ENCODE data around the gene HDAC11.

The HDAC11 gene

GRCh38 chr3:13470894-13471574 lies 9.1 kb upstream of the HDAC11 start:
- no peak overlapping the region for H3K4me3 ChIP-seq (ENCODE audit: low read length)
- no peaks in the 10 kb centered on the region for H3K36me3 ChIP-seq (replicated peaks; ENCODE audit: insufficient read depth, low read length)
- no peak for DNase-seq
- H4K20me1 ChIP-seq (ENCODE audit: insufficient read depth, low read length), result no peaks in the 10 kb centered on the region
- H3K4me1 ChIP-seq (ENCODE audit: low read length), result no peaks in the 10 kb centered on the region
- H2AFZ ChIP-seq (ENCODE audit: low read length), result no peak overlapping the region
- TF ChIP-seq EZH2phosphoT487 (IDR thresholded peaks at IDR 0.05; ENCODE audit: low read length) (no peak), EZH2 (optimal IDR thresholded peaks at IDR 0.05; ENCODE audit: low read depth, low read length) (no peak), CTCF (IDR thresholded peaks at IDR 0.05; ENCODE audit: low read length) (no peak)
- no peaks in the 10 kb centered on the region for H3K9me3 ChIP-seq (replicated peaks; ENCODE audit: insufficient read depth, low read length)
- no peaks in the 10 kb centered on the region for H3K9me2 ChIP-seq (replicated peaks; ENCODE audit: insufficient read depth, low read length)
- H3K27ac ChIP-seq (ENCODE audit: low read length), result no peak overlapping the region
- no peak overlapping the region for H3K4me2 ChIP-seq (ENCODE audit: low read depth, low read length)
- H3K27me3 ChIP-seq (replicated peaks; ENCODE audit: insufficient read depth, low read length), result peaks cover 5% of the 10 kb centered on the region; the same call in 1 of the 2 replicates
- no peaks in the 10 kb centered on the region for H3F3A ChIP-seq (ENCODE audit: insufficient read depth, low read length)
- no peak overlapping the region for H3K9ac ChIP-seq (ENCODE audit: low read length)
- no peaks in the 10 kb centered on the region for H3K79me2 ChIP-seq (ENCODE audit: low read length)

- Histone ChIP-seq H2AFZ (ENCODE audit: low read length) (no peak overlapping the region), H4K20me1 (ENCODE audit: insufficient read depth, low read length) (no peaks in the 10 kb centered on the region), H3K9me3 (replicated peaks; ENCODE audit: insufficient read depth, low read length) (no peaks in the 10 kb centered on the region), H3K9ac (ENCODE audit: low read length) (no peak overlapping the region), H3K36me3 (replicated peaks; ENCODE audit: insufficient read depth, low read length) (no peaks in the 10 kb centered on the region), H3K27me3 (replicated peaks; ENCODE audit: insufficient read depth, low read length) (peaks cover 5% of the 10 kb centered on the region; the same call in 1 of the 2 replicates), H3K4me2 (ENCODE audit: low read depth, low read length) (no peak overlapping the region), H3K4me1 (ENCODE audit: low read length) (no peaks in the 10 kb centered on the region), H3K9me2 (replicated peaks; ENCODE audit: insufficient read depth, low read length) (no peaks in the 10 kb centered on the region), H3K79me2 (ENCODE audit: low read length) (no peaks in the 10 kb centered on the region), H3K27ac (ENCODE audit: low read length) (no peak overlapping the region), H3F3A (ENCODE audit: insufficient read depth, low read length) (no peaks in the 10 kb centered on the region), H3K4me3 (ENCODE audit: low read length) (no peak overlapping the region)
- no peak for DNase-seq
- TF ChIP-seq CTCF (IDR thresholded peaks at IDR 0.05; ENCODE audit: low read length), result no peak
- TF ChIP-seq EZH2 (optimal IDR thresholded peaks at IDR 0.05; ENCODE audit: low read depth, low read length), result no peak
- no peak for TF ChIP-seq EZH2phosphoT487 (IDR thresholded peaks at IDR 0.05; ENCODE audit: low read length)
Measured at GRCh38 chr3:13472286-13472685, 7.8 kb upstream of the HDAC11 start.

- no peaks in the 10 kb centered on the region for H3K79me2 ChIP-seq (ENCODE audit: low read length)
Measured at GRCh38 chr3:13473020-13473419, 7.1 kb upstream of the HDAC11 start.

GRCh38 chr3:13474021-13474420 lies 6.1 kb upstream of the HDAC11 start:
- H3K9ac ChIP-seq (ENCODE audit: low read length), result no peak overlapping the region
- no peaks in the 10 kb centered on the region for H3K9me3 ChIP-seq (replicated peaks; ENCODE audit: insufficient read depth, low read length)
- no peaks in the 10 kb centered on the region for H3K9me2 ChIP-seq (replicated peaks; ENCODE audit: insufficient read depth, low read length)
- H3K4me3 ChIP-seq (ENCODE audit: low read length), result no peak overlapping the region
- H3K36me3 ChIP-seq (replicated peaks; ENCODE audit: insufficient read depth, low read length), result no peaks in the 10 kb centered on the region
- H3K4me2 ChIP-seq (ENCODE audit: low read depth, low read length), result no peak overlapping the region
- H3K79me2 ChIP-seq (ENCODE audit: low read length), result no peaks in the 10 kb centered on the region
- no peaks in the 10 kb centered on the region for H4K20me1 ChIP-seq (ENCODE audit: insufficient read depth, low read length)
- no peaks in the 10 kb centered on the region for H3F3A ChIP-seq (ENCODE audit: insufficient read depth, low read length)
- peaks cover 5% of the 10 kb centered on the region; the same call in 1 of the 2 replicates for H3K27me3 ChIP-seq (replicated peaks; ENCODE audit: insufficient read depth, low read length)
- no peak overlapping the region for H2AFZ ChIP-seq (ENCODE audit: low read length)
- DNase-seq, result no peak
- H3K4me1 ChIP-seq (ENCODE audit: low read length), result no peaks in the 10 kb centered on the region
- no peak overlapping the region for H3K27ac ChIP-seq (ENCODE audit: low read length)
- no peak for TF ChIP-seq EZH2phosphoT487 (IDR thresholded peaks at IDR 0.05; ENCODE audit: low read length)

More at GRCh38 chr3:13473020-13473419, 7.1 kb upstream of the HDAC11 start:
- no peak for DNase-seq
- TF ChIP-seq EZH2 (optimal IDR thresholded peaks at IDR 0.05; ENCODE audit: low read depth, low read length), result no peak
- Histone ChIP-seq H3K9me3 (replicated peaks; ENCODE audit: insufficient read depth, low read length) (no peaks in the 10 kb centered on the region), H3F3A (ENCODE audit: insufficient read depth, low read length) (no peaks in the 10 kb centered on the region), H3K4me2 (ENCODE audit: low read depth, low read length) (no peak overlapping the region), H3K4me1 (ENCODE audit: low read length) (no peaks in the 10 kb centered on the region), H3K36me3 (replicated peaks; ENCODE audit: insufficient read depth, low read length) (no peaks in the 10 kb centered on the region), H2AFZ (ENCODE audit: low read length) (no peak overlapping the region), H3K9ac (ENCODE audit: low read length) (no peak overlapping the region), H3K27ac (ENCODE audit: low read length) (no peak overlapping the region), H3K4me3 (ENCODE audit: low read length) (no peak overlapping the region), H3K27me3 (replicated peaks; ENCODE audit: insufficient read depth, low read length) (peaks cover 5% of the 10 kb centered on the region; the same call in 1 of the 2 replicates), H4K20me1 (ENCODE audit: insufficient read depth, low read length) (no peaks in the 10 kb centered on the region), H3K9me2 (replicated peaks; ENCODE audit: insufficient read depth, low read length) (no peaks in the 10 kb centered on the region)

All from MM.1S (cell line).